NCI-H1105 treated with DMSO at 0.1 percent for 48 hours (cell line): ENCODE measurements around the gene TCF20.

Experiments
- DNase-seq: peaks from one replicate; lab custom pipeline; 2025; lab: John Stamatoyannopoulos, UW

Gene TCF20

GRCh38 chr22:42282252-42282942, 11.9 kb upstream of the TCF20 start:
- no peak for DNase-seq

DNA sequence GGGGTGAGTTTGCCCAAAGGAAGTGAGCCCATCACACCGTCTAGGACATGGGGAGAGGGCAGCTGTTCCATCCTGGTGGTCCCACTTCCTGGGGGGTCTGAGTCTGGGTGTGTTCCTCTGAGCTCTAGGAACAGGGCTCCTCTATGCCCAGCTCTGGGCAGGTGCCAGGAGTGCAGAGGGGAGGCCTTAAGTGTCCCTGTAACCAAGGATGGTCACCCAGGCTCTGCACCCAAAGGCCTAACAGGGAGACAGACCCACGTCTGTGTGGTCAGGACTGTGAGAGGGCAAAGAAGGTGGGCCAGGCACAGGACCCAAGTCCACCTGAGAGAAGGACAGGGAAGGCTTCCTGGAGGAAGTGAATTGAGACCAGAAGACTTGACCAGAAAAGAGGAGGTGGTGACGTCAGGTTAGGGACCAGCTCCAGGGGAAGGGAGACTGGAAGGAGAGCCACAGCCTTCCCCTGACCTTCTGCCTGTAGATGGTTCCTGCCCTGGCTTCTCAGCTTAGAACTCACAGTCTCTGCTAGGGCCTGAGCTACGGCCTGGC, 11.3 kb upstream of the TCF20 start:
- no peak for DNase-seq

DNA sequence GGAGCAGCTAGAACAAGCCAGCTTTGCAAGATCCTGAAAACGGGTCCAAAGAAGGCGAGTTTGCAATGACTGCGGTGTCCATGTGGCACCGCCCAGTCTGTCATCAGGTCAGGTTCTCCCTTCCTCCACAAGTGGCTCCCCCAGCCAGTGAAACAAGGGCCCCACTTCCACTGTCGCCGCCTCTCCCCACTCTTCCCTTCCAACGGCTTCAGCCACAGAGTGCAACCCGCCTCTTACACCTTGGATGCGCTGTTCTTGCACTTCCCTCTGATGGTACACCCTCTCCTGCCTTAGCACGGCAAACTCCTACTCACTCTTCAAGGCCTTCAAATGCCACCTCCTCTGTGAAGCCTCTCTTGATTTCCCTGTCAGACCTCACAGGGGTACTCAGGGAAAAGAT, 10.8 kb upstream of the TCF20 start:
- no peak for DNase-seq

- DNase-seq = no peak
These were observed 10.4 kb upstream of the TCF20 start for GRCh38 chr22:42280836-42281235.

DNA sequence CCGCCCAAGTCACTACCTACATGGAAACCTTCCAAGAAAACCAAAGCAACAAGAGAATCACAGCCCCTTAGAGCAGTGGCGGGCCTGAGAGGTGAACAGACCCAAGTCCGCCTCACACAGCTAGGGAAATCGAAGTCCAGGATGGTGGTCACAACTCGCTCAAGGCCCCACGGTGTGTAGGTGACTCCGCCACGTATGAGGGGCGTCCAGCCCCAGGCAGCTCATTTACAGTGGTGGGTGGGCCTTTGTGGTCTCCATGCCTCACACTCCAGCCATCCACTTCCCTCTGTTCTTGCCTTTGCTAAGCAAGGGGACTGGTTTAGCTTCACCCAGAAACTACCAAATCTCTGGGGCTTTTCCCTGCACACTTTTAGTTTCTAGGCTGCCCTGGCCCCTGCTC, 9.7 kb upstream of the TCF20 start:
- no peak for DNase-seq

- DNase-seq = no peak
These were observed 9.1 kb upstream of the TCF20 start for GRCh38 chr22:42279425-42280020.

DNA sequence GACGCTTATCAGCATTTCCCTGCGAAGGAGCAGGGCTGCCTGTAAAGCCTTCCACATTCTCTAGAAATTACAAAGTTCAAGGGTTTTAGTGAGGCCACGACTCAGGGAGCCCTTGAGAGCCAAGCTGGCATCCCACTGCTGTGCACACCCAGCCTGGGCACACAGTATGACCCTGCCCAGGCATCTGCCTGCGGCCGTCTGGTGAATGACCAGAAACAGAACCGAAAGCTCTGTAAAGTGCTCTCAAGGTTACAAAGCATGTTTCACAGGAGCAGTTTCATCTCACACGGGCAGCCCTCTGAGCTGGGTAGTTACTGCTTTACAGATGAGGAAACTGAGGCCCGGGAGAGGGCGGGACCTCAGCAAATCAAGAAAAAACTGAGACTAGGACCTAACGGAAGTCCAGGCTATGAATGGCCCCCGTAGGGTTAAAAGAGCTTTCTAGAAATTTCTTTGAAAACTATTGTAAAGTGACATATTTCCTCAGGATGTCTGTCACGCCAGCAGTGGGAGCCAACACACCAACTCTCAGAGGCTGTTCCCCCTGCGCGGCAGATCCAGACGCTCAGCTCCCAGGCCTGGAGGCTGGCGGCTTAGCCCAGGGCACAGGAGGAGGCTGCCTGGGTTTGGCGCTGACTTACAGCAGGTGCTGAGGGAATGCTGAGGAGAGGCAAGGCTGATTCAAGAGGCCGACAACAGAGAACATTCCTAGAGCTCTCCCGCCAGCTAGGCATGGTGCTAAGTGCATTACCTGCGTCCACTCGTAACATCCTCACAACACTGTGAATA, 7.7 kb upstream of the TCF20 start:
- DNase-seq = peak; percentile 20

- no peak for DNase-seq
These were observed 6.8 kb upstream of the TCF20 start for GRCh38 chr22:42277232-42277753.

DNA sequence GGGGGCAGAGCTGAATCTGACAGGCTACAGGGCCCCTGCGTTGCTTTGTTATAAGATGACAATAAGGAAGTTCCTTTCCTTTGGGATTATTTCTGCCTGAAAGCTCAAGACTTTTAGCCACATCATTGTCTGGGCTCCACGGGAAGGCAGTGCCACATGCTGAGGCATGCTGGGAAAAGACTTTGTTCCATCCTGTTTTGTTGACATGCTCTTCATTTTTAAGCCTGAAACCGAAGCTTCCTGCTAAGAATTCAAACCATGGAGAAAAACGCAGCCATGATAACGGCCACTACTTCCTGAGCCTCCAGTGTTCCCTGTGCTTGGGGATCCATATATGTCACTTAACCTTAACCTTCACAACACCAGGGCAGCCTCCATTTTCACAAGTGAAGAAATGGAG, 5.5 kb upstream of the TCF20 start:
- no peak for DNase-seq

- DNase-seq = no peak
These were observed 4.7 kb upstream of the TCF20 start for GRCh38 chr22:42275176-42275575.

DNA sequence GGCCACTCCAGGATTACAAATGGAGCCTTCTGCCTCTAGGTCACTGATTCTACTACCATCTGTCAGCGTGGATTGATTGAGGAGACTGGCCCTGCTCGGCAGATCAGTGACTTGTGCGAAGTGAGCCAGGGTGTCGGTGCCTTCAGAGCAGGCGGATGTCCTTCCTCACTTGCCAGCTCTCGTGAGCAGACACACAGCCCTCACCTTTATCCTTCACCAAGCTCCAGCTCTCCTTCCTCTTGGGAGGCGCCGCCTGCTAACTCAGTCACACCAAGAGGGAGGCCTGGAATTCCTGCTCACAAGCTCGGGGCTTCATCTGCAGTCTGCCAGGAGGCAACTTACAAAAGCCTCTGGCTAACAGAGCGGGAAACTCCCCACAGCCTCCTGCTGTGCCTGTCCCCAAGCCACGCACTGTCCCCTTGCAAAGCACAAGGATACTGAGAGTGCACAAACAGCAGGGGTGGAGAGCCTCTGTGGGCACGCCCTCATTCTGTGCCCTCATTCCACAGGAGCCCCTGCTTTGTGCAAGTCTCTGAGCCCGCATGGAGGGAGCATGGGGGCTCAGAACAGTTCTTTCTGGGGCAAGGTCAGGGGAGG, 3.5 kb upstream of the TCF20 start:
- DNase-seq = no peak

DNA sequence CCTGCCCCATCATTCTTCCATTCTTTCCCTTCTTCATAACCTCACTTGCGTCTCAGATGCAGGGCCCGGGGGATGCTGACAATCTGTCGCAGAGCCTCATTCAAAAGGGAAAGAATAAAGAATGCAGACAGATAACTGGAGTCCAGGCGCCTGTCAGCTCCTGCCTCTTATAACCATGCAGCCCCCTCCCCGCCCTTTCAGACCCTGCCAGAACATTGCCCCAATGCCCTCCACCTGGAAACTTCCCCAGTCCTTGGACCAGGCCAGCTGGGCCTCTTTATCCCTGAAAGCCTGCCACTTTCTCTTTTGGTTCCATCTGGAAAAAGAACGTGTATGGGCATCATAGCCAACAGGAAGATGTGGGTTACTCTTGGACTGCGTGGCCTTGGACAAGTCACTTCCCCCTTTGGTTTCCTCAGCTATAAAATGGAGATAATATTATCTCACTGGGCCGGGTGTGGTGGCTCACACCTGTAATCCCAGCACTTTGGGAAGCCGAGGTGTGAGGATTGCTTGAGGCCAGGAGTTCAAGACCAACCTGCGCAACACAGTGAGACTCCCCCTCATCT, 2.1 kb upstream of the TCF20 start:
- DNase-seq = no peak

- no peak for DNase-seq
These were observed 1.5 kb upstream of the TCF20 start for GRCh38 chr22:42271906-42272305.

DNA sequence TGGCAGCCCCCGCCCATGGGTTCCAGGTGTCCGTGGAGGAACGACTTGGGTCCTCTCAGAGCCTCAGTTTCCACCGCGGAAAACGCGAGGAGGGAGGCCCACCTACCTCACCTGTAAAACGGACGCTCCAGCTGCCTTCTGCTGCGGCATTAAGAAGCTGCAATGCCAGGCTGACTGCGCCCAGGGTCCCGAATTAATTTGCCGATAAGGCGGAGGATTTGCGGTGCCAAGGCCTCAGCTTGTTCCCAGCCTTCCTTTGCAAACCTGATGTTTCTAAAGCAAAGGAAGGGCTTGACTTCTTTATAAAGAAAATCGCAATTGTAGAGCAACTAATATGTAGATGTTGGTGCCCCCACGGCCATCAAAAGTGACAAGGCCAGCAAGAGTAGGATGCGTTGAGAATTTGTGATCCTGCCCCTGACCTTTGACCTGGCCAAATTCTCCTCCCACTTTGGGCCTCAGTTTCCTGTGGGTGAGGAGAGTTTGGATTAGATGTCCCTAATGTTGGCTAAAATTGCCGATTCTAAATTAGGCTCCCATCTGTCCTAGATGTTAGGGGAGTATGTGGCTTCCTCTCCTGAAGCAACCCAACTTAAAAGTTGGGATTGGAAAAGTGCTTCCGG, 849 bp upstream of the TCF20 start:
- DNase-seq = no peak

DNA sequence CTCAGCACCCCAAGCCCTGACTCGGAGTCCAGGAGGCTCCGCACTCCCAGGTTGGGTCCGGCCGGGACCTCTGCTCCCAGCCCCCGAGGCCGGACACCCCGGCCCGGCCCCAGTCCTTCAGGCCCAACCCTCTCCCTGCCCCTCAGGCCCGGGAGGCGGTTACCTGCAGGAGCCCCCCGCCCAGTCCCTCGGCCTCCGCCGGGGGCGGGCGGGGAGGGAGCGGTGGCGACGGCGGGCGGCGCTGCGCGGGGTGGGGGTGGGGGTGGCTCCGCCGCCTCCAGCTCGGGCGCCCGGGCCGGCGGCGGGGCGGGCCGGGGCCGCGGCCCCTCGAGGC, 310 bp downstream of the TCF20 start:
- DNase-seq = peak; percentile 23

GRCh38 chr22:42269432-42270175, 849 bp downstream of the TCF20 start:
- DNase-seq = peak; percentile 29

- no peak for DNase-seq
These were observed 1.5 kb downstream of the TCF20 start for GRCh38 chr22:42268852-42269410.

DNA sequence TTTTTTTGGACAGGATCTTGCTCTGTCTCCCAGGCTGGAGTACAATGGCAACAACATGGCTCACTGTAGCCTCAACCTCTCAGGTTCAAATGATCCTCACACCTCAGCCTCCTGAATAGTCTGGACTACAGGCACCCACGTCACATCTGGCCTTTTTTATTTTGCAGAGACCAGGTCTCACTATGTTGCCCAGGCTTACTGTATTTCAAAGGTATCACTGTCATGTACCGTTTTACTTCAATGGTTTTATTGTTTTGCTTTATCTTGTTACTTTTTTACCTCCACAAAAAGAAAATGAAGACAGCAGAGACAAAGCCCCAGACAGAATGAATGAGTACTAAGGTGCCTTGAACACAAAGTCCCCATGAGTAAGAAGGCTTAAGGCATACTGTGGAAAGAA, 5.1 kb downstream of the TCF20 start:
- DNase-seq = no peak

DNA sequence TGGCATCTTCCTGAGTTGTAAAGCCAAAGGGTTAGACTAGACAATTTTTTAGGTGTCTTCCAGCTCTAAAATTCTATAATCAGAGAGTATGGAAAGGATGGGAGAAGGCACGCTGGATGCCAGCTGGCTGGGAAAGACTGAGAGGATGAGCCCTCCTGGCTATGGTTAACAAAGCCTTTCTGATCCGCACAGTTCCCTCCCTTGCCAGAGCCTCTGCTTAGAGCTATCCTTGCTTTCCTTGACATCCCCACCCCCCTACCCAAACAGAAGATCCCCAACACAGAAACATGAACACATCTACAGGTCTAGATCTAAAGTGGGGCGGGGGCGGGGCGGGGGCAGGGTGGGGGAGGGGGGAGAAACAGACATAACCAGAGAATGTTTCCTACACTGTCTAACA, 6.5 kb downstream of the TCF20 start:
- DNase-seq = no peak

DNA sequence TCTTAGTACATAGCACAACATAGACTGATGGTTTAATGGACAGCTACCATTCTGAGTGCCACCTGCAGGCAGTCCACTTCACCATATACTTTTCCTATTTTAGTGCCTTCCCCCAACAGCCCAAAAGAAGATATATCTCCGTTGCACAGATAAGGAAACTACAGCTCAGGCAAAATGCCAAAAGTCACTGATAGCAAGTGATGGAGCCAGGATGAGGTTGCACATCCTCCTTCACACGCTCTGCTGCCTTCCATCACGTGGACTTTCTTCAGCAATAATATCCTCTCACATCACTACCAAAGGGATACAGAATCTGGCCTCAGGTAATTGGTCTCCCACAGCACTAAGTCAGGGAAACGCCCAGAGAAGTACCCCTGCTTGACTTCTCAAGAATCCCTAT, 7.5 kb downstream of the TCF20 start:
- DNase-seq = no peak

- DNase-seq = no peak
These were observed 9.2 kb downstream of the TCF20 start for GRCh38 chr22:42261296-42261695.
